Measurements from ENCODE around the gene IL25.
"Not testable (repeated sequence)": the region's sequence is repeated elsewhere in the genome, so short reads cannot be mapped to it uniquely, and the experiment has no call there.

Gene IL25

GRCh38 chr14:23388996-23389395 is 16.4 kb downstream of the IL25 start:
- no peak for DNase-seq (ENCODE audit: low read depth in 2 of 2)

GRCh38 chr14:23389396-23389795 is 16.8 kb downstream of the IL25 start:
- no peak for DNase-seq (ENCODE audit: low read depth in 2 of 2)

GRCh38 chr14:23389871-23390270 is 17.3 kb downstream of the IL25 start:
- not testable (repeated sequence) for DNase-seq (ENCODE audit: low read depth in 2 of 2)

GRCh38 chr14:23392613-23393012 is 20.0 kb downstream of the IL25 start:
- DNase-seq (ENCODE audit: low read depth in 2 of 2) = no peak

- DNase-seq (ENCODE audit: low read depth in 2 of 2) = no peak
Measured at GRCh38 chr14:23396126-23396525, 23.5 kb downstream of the IL25 start.

- DNase-seq (ENCODE audit: low read depth in 2 of 2) = no peak
Measured at GRCh38 chr14:23396781-23397407, 24.3 kb downstream of the IL25 start.

- no peak for DNase-seq (ENCODE audit: low read depth in 2 of 2)
Measured at GRCh38 chr14:23398348-23398747, 25.7 kb downstream of the IL25 start.

GRCh38 chr14:23399136-23399535 is 26.5 kb downstream of the IL25 start:
- DNase-seq (ENCODE audit: low read depth in 2 of 2) = no peak

GRCh38 chr14:23399591-23399990 is 27.0 kb downstream of the IL25 start:
- DNase-seq (ENCODE audit: low read depth in 2 of 2) = no peak

- not testable (repeated sequence) for DNase-seq (ENCODE audit: low read depth in 2 of 2)
Measured at GRCh38 chr14:23400496-23401149, 28.0 kb downstream of the IL25 start.

- no peak for DNase-seq (ENCODE audit: low read depth in 2 of 2)
Measured at GRCh38 chr14:23401291-23401690, 28.7 kb downstream of the IL25 start.

- DNase-seq (ENCODE audit: low read depth in 2 of 2) = no peak
Measured at GRCh38 chr14:23402296-23403138, 29.9 kb downstream of the IL25 start.

GRCh38 chr14:23403139-23403438 is 30.5 kb downstream of the IL25 start:
- no peak for DNase-seq (ENCODE audit: low read depth in 2 of 2)

GRCh38 chr14:23403908-23404307 is 31.3 kb downstream of the IL25 start:
- no peak for DNase-seq (ENCODE audit: low read depth in 2 of 2)

- DNase-seq (ENCODE audit: low read depth in 2 of 2) = no peak
Measured at GRCh38 chr14:23404331-23404900, 31.8 kb downstream of the IL25 start.

GRCh38 chr14:23405096-23405495 is 32.5 kb downstream of the IL25 start:
- DNase-seq (ENCODE audit: low read depth in 2 of 2) = no peak

- DNase-seq (ENCODE audit: low read depth in 2 of 2) = no peak
Measured at GRCh38 chr14:23405516-23406025, 33.0 kb downstream of the IL25 start.

- DNase-seq (ENCODE audit: low read depth in 2 of 2) = no peak
Measured at GRCh38 chr14:23406244-23406643, 33.6 kb downstream of the IL25 start.

- no peak for DNase-seq (ENCODE audit: low read depth in 2 of 2)
Measured at GRCh38 chr14:23406725-23407355, 34.2 kb downstream of the IL25 start.

GRCh38 chr14:23407516-23408306 is 35.1 kb downstream of the IL25 start, which contains the start of gene MYH6:
MYH6 (minus strand) TSS chr14:23408273; CDS start chr14:23407223, 1,050 bp downstream.
- DNase-seq (ENCODE audit: low read depth in 2 of 2) = no peak

- DNase-seq (ENCODE audit: low read depth in 2 of 2) = no peak
Measured at GRCh38 chr14:23408307-23408630, 35.7 kb downstream of the IL25 start.

Measured in stimulated activated CD8-positive, alpha-beta memory T cell treated with anti-CD3 and anti-CD28 coated beads, Interleukin-15, amount 100 ng/mL, for 48 hours (primary cell).